K562 (cell line): Measurements from ENCODE around the gene RANBP3. TPM values are rescaled to one million over a fixed set of nuclear protein-coding genes. Genes with fewer than 3 reads are reported as not detected.

ENCODE experiments used
- CC2D1A ChIP-seq: fragments of 450-650 bp; IDR thresholded peaks from 2 replicates; pipeline ENCODE4 v1.6.1; 2017; ENCODE audit warnings: mild to moderate bottlenecking
- EP400 ChIP-seq: fragments of 450-650 bp; IDR thresholded peaks from 2 replicates; pipeline ENCODE4 v1.6.1; 2017; ENCODE audit warnings: antibody characterized with exemption, mild to moderate bottlenecking, moderate library complexity
- HOMEZ ChIP-seq: fragments of 250-450 bp; sonication (Bioruptor Pico); IDR thresholded peaks from 2 replicates; pipeline ENCODE4 v1.4.0; 2020; ENCODE audit warnings: mild to moderate bottlenecking, moderate library complexity
- MYC ChIP-seq, 2 experiments: fragments of 250-450 bp in 1 of 2; sonication (Bioruptor Pico) in 1 of 2; IDR thresholded peaks; 2 replicates each; pipeline versions ENCODE4 v1.5.1 to v1.6.1; 2012 to 2021; ENCODE audit warnings: low read depth in 2 of 2, borderline replicate concordance in 1 of 2, improper control_type of control experiment in 1 of 2, low read length in 1 of 2, mild to moderate bottlenecking in 1 of 2, moderate library complexity in 1 of 2
- NKRF ChIP-seq: fragments of 450-650 bp; IDR thresholded peaks from 2 replicates; pipeline ENCODE4 v1.6.1; 2016; ENCODE audit warnings: borderline replicate concordance
- RAD21 ChIP-seq, 2 experiments: fragments of 250-450 bp in 1 of 2; fragments of 450-650 bp in 1 of 2; sonication (Bioruptor Pico) in 1 of 2; formaldehyde crosslinking in 1 of 2; IDR thresholded peaks in 1 of 2; conservative IDR thresholded peaks in 1 of 2; 2 replicates each; pipeline versions ENCODE4 v1.4.0 to v1.8.0; 2020 to 2022; ENCODE audit warnings: mild to moderate bottlenecking in 2 of 2, moderate library complexity in 1 of 2
- RCOR1 ChIP-seq, 2 experiments: IDR thresholded peaks; 2 replicates each; pipeline ENCODE4 v1.6.1; 2012; ENCODE audit warnings: low read depth in 2 of 2, low read length in 2 of 2, borderline replicate concordance in 1 of 2, improper control_type of control experiment in 1 of 2
- REST ChIP-seq, 2 experiments: fragments of 450-650 bp; formaldehyde crosslinking in 1 of 2; IDR thresholded peaks; 2 replicates each; pipeline versions ENCODE4 v1.4.0 to v1.6.1; 2014 to 2020; ENCODE audit warnings: mild to moderate bottlenecking in 2 of 2, borderline replicate concordance in 1 of 2, low read depth in 1 of 2
- SIX5 ChIP-seq, 2 experiments: IDR thresholded peaks; 2 replicates each; pipeline ENCODE4 v1.6.1; 2011; ENCODE audit warnings: low read length in 2 of 2, borderline replicate concordance in 1 of 2, low read depth in 1 of 2, mild to moderate bottlenecking in 1 of 2, moderate library complexity in 1 of 2; ENCODE audit not compliant: insufficient read depth in 1 of 2
- SMC3 ChIP-seq: conservative IDR thresholded peaks from 2 replicates; pipeline ENCODE4 v1.6.1; 2011; ENCODE audit warnings: low read depth, low read length, improper control_type of control experiment; ENCODE audit not compliant: insufficient read depth
- ZBTB43 ChIP-seq: sonication (generic); formaldehyde crosslinking; IDR thresholded peaks from 2 replicates; pipeline ENCODE4 v1.8.0; 2023; ENCODE audit warnings: mild to moderate bottlenecking, missing genetic modification reagents
- polyA plus RNA-seq, 8 experiments: library from polyadenylated mRNA; depleted of rRNA in 4 of 8; stranded (reverse) in 5 of 8; unstranded in 3 of 8; fragments of >200 nt; fragmentation: Nextera tagmentation in 2 of 8; fragmentation: Illumina TruSeq in 1 of 8; extraction: Ambion mirVana in 2 of 8; extraction: Trizol in 1 of 8; gene quantifications; 2 replicates each; pipeline versions ENCODE4 v1.2.1 to v1.2.3, GENCODE V29; 2011 to 2014; ENCODE audit warnings: inconsistent platforms in 1 of 8, missing spikeins in 1 of 8
- total RNA-seq, 7 experiments: library from RNA; depleted of rRNA in 6 of 7; stranded (reverse); fragments of >200 nt in 6 of 7; fragmentation: Illumina TruSeq in 2 of 7; extraction: Trizol in 2 of 7; gene quantifications; 2 replicates each; pipeline versions ENCODE4 v1.2.1 to v1.2.3, GENCODE V29; 2011 to 2021; ENCODE audit warnings: low replicate concordance in 1 of 7

Gene RANBP3
- total and polyA plus RNA-seq, 9 of the 15 experiments (the other 6 are each of a cell fraction or from before 2014, with no cell fraction given) = 0.90 to 95.1 (median 63.2) TPM

- TF ChIP-seq SIX5 (IDR thresholded peaks at IDR 0.05; ENCODE audit: borderline replicate concordance in 1 of 2, insufficient read depth in 1 of 2, low read depth in 1 of 2, low read length in 2 of 2) (no peak), NKRF (no peak), EP400 (no peak), RCOR1 (IDR thresholded peaks at IDR 0.05; ENCODE audit: borderline replicate concordance in 1 of 2, low read depth in 2 of 2, low read length in 2 of 2) (peak in 1 of 2 experiments; percentile 30; a peak in 1 of 4 replicates), ZBTB43 (CRISPR knock-in tag) (no peak), MYC (IDR thresholded peaks at IDR 0.05; ENCODE audit: low read depth, low read length) (peak; percentile 55; the same call in 1 of the 2 replicates), MYC (CRISPR knock-in tag; IDR thresholded peaks at IDR 0.05; ENCODE audit: borderline replicate concordance, low read depth) (no peak), HOMEZ (CRISPR knock-in tag) (no peak), RAD21 (CRISPR knock-in tag; conservative IDR thresholded peaks at IDR 0.05 in 1 of 2, IDR thresholded peaks at IDR 0.05 in 1 of 2) (peak; percentile 85 to 92), CC2D1A (peak; percentile 70), SMC3 (peak; percentile 87), REST (IDR thresholded peaks at IDR 0.05; ENCODE audit: borderline replicate concordance) (peak; percentile 86), REST (CRISPR knock-in tag; IDR thresholded peaks at IDR 0.05; ENCODE audit: low read depth) (0 out of 2 replicates have a peak, but pooled peaks have one; percentile 30)
These were observed 44.1 kb upstream of the RANBP3 start (continued) for GRCh38 chr19:6021878-6022569.
